Measurements from ENCODE around the gene HNRNPA3. TPM values are rescaled to one million over a fixed set of nuclear protein-coding genes. Genes with fewer than 3 reads are reported as not detected.

HNRNPA3 gene
- total and polyA plus RNA-seq, 2 donors (not counting 1 experiment from before 2014, with no cell fraction given) = 45.1 to 200 TPM

DNA sequence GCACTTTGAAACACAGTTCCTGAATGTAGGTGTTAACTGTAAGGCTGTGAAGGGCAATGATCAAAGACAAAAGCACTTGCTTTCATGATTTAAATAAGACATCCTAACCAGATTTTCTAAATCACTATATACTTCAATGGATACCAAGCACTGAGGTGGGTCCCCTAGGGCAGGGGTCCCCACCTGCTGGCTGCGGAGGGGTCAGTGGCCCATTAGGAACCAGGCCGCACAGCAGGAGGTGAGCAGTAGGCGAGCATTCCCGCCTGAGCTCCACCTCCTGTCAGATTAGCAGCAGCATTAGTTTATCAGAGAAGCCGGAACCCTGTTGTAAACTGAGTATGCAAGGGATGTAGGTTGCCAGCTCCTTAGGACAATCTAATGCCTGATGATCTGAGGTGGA lies 44.9 kb downstream of the HNRNPA3 start:
- Histone ChIP-seq H3K27me3 (replicated peaks in 1 of 4; ENCODE audit: control extremely low read depth in 1 of 4, control insufficient read depth in 3 of 4, insufficient read depth in 4 of 4, low read length in 3 of 4) (no peaks in the 10 kb centered on the region), H3K4me3 (ENCODE audit: control extremely low read depth in 1 of 5, extremely low read depth in 1 of 5, insufficient read depth in 1 of 5, low read depth in 2 of 5, low read length in 4 of 5) (no peak overlapping the region), H3K27ac (ENCODE audit: low read length in 2 of 2) (no peak overlapping the region), H3K36me3 (replicated peaks in 1 of 2; ENCODE audit: control extremely low read depth in 1 of 2, control insufficient read depth in 1 of 2, extremely low read depth in 1 of 2, insufficient read depth in 2 of 2, low read length in 1 of 2) (peaks cover 0 to 8% of the 10 kb centered on the region in 2 experiments), H3K4me2 (replicated peaks; ENCODE audit: low read depth, low read length, poor library complexity, severe bottlenecking) (no peak overlapping the region), H4K20me1 (ENCODE audit: control insufficient read depth, insufficient read depth, low read length, poor library complexity, severe bottlenecking) (peaks cover 82% of the 10 kb centered on the region), H3K4me1 (ENCODE audit: control insufficient read depth in 2 of 2, insufficient read depth in 2 of 2, low read length in 2 of 2) (peaks cover 56 to 67% of the 10 kb centered on the region in 2 donors), H2AFZ (ENCODE audit: insufficient read depth, low read depth, low read length, poor library complexity, severe bottlenecking) (no peak overlapping the region), H3K79me2 (ENCODE audit: control insufficient read depth, insufficient read depth, low read length) (peaks cover 100% of the 10 kb centered on the region), H3K9ac (ENCODE audit: low read length) (no peak overlapping the region), H3K9me3 (ENCODE audit: control extremely low read depth in 1 of 3, control insufficient read depth in 2 of 3, insufficient read depth in 1 of 3, low read length in 2 of 3) (peaks cover 0 to 4% (median 0%) of the 10 kb centered on the region in 3 donors)
- H3K9me3 Mint-ChIP-seq (ENCODE audit: insufficient read depth) = peaks cover 2% of the 10 kb centered on the region
- ChIA-PET CTCF (interaction anchor here (0.6 to 1.5 kb wide), 2 partner anchors 91 to 93 kb away, joined by 3 read pairs; no protein-coding TSS in a partner anchor), POLR2A (no interaction called here)
- DNase-seq = no peak
- ATAC-seq (ENCODE audit: low read depth) = no peak
- 100% methylated on average over 4 of the region's 5 CpGs for WGBS (ENCODE audit: insufficient coverage)
- no peak overlapping the region for H3K4me3 Mint-ChIP-seq
- no peak for TF ChIP-seq EZH2 (IDR thresholded peaks at IDR 0.05; ENCODE audit: borderline replicate concordance, insufficient read depth, low read depth, low read length, poor library complexity, severe bottlenecking)
- TF ChIP-seq, protein P1, sequence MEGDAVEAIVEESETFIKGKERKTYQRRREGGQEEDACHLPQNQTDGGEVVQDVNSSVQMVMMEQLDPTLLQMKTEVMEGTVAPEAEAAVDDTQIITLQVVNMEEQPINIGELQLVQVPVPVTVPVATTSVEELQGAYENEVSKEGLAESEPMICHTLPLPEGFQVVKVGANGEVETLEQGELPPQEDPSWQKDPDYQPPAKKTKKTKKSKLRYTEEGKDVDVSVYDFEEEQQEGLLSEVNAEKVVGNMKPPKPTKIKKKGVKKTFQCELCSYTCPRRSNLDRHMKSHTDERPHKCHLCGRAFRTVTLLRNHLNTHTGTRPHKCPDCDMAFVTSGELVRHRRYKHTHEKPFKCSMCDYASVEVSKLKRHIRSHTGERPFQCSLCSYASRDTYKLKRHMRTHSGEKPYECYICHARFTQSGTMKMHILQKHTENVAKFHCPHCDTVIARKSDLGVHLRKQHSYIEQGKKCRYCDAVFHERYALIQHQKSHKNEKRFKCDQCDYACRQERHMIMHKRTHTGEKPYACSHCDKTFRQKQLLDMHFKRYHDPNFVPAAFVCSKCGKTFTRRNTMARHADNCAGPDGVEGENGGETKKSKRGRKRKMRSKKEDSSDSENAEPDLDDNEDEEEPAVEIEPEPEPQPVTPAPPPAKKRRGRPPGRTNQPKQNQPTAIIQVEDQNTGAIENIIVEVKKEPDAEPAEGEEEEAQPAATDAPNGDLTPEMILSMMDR (IDR thresholded peaks at IDR 0.05) = no peak
- no peak overlapping the region for H3K27ac Mint-ChIP-seq
- intact Hi-C loops (cut with micrococcal nuclease) = no loop called here
- peaks cover 84% of the 10 kb centered on the region for H3K4me1 Mint-ChIP-seq
- H3K27me3 Mint-ChIP-seq = no peaks in the 10 kb centered on the region

GRCh38 chr2:177258059-177258458 lies 45.5 kb downstream of the HNRNPA3 start:
- Histone ChIP-seq H3K36me3 (replicated peaks in 1 of 2; ENCODE audit: control extremely low read depth in 1 of 2, control insufficient read depth in 1 of 2, extremely low read depth in 1 of 2, insufficient read depth in 2 of 2, low read length in 1 of 2) (peaks cover 0 to 5% of the 10 kb centered on the region in 2 experiments), H3K27ac (ENCODE audit: low read length in 2 of 2) (no peak overlapping the region), H4K20me1 (ENCODE audit: control insufficient read depth, insufficient read depth, low read length, poor library complexity, severe bottlenecking) (peaks cover 80% of the 10 kb centered on the region), H3K79me2 (ENCODE audit: control insufficient read depth, insufficient read depth, low read length) (peaks cover 100% of the 10 kb centered on the region), H3K9ac (ENCODE audit: low read length) (no peak overlapping the region), H3K27me3 (replicated peaks in 1 of 4; ENCODE audit: control extremely low read depth in 1 of 4, control insufficient read depth in 3 of 4, insufficient read depth in 4 of 4, low read length in 3 of 4) (no peaks in the 10 kb centered on the region), H3K9me3 (ENCODE audit: control extremely low read depth in 1 of 3, control insufficient read depth in 2 of 3, insufficient read depth in 1 of 3, low read length in 2 of 3) (peaks cover 0 to 4% (median 0%) of the 10 kb centered on the region in 3 donors), H3K4me1 (ENCODE audit: control insufficient read depth in 2 of 2, insufficient read depth in 2 of 2, low read length in 2 of 2) (peaks cover 50 to 61% of the 10 kb centered on the region in 2 donors), H2AFZ (ENCODE audit: insufficient read depth, low read depth, low read length, poor library complexity, severe bottlenecking) (no peak overlapping the region), H3K4me3 (ENCODE audit: control extremely low read depth in 1 of 5, extremely low read depth in 1 of 5, insufficient read depth in 1 of 5, low read depth in 2 of 5, low read length in 4 of 5) (peak overlapping the region in 1 of 5 experiments; percentile 16), H3K4me2 (replicated peaks; ENCODE audit: low read depth, low read length, poor library complexity, severe bottlenecking) (no peak overlapping the region)
- WGBS (ENCODE audit: insufficient coverage) = no CpG with 5 or more reads among the region's 2 CpGs
- intact Hi-C loops (cut with micrococcal nuclease) = no loop called here
- Mint-ChIP-seq H3K4me1 (peaks cover 78% of the 10 kb centered on the region), H3K9me3 (ENCODE audit: insufficient read depth) (peaks cover 2% of the 10 kb centered on the region), H3K4me3 (no peak overlapping the region), H3K27ac (no peak overlapping the region), H3K27me3 (no peaks in the 10 kb centered on the region)
- no peak for TF ChIP-seq EZH2 (IDR thresholded peaks at IDR 0.05; ENCODE audit: borderline replicate concordance, insufficient read depth, low read depth, low read length, poor library complexity, severe bottlenecking)
- TF ChIP-seq, protein P1 (IDR thresholded peaks at IDR 0.05) = no peak
- POLR2A ChIA-PET = no interaction called here
- CTCF ChIA-PET = interaction anchor here (1.5 kb wide), 1 partner anchor 92 kb away, joined by 3 read pairs; no protein-coding TSS in a partner anchor
- ATAC-seq (ENCODE audit: low read depth) = no peak
- no peak for DNase-seq

Measured in B cell (primary cell).